ENCODE measurements around the gene NELL1. TPM values are rescaled to one million over a fixed set of nuclear protein-coding genes. Genes with fewer than 3 reads are reported as not detected.

Gene NELL1
- total and polyA plus RNA-seq, 2 donors, result 0.37 to 5.4 TPM

DNA sequence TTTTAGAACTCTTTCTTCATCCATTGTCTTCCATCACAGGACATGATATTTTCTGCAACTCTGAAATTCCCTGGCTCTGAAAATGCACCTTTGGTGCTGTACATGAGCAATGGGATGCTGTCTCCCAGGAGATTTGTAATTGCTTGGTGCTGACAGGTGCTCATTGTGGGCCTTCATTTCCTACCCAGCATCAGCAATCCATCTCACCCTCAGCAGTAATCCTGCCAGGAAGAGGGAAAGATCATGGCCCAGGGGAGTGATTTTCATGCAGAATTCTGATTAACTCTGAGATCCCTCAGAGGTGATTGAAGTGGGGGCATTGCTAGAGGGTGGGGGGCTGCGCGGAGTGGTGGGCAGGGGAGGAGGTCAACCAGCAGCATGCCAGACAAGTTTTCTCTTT, 651.7 kb downstream of the NELL1 start:
- DNase-seq (ENCODE audit: extremely low spot score), result no peak
- Histone ChIP-seq H3K4me3 (ENCODE audit: low read depth, low read length) (no peak overlapping the region), H3K4me1 (ENCODE audit: insufficient read depth) (no peaks in the 10 kb centered on the region), H3K27ac (ENCODE audit: low read depth) (no peak overlapping the region), H3K36me3 (ENCODE audit: insufficient read depth) (no peaks in the 10 kb centered on the region)
- 29% methylated on average over 2 of the region's 2 CpGs for WGBS

DNA sequence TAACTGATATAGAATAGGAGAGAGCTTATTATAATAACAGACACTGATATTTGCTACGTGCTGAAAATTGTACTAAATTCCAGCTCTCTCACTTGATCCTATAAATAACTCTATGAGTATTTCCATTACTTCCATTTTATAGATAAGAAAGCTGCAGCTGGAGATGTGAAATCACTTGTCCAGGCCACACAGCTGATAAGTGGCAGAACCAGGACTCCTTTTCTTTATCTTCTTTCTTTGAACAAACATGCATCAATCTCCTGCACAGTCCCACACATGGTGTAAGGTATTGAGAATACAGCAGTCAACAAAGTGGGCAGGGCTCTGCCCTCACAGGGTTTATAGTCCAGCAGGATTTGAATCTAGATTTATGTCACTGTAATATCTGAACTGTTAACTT, 652.1 kb downstream of the NELL1 start:
- H3K27ac ChIP-seq (ENCODE audit: low read depth), result no peak overlapping the region
- H3K36me3 ChIP-seq (ENCODE audit: insufficient read depth), result no peaks in the 10 kb centered on the region
- 30% methylated on average over 1 of the region's 1 CpG for WGBS
- no peaks in the 10 kb centered on the region for H3K4me1 ChIP-seq (ENCODE audit: insufficient read depth)
- H3K4me3 ChIP-seq (ENCODE audit: low read depth, low read length), result no peak overlapping the region
- DNase-seq (ENCODE audit: extremely low spot score), result no peak

DNA sequence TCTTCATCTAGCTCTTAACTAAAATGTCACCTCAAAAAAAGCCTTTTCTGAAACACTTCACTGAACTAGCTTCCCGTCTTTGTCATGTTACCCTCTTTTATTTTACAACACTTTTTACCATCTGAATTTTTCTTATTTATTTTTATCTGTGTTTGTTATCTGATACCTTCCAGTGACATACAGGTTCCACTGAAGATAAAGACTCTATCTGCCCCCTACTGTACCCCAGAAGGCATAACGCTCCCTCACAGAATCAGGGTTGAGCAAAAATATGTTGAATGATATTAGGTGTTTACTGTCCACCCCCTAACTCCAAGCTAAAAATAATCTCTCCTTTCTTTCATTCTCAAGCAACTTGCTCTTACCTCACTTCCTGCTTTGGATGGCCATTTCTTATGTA, 654.2 kb downstream of the NELL1 start:
- DNase-seq (ENCODE audit: extremely low spot score), result no peak
- Histone ChIP-seq H3K36me3 (ENCODE audit: insufficient read depth) (no peaks in the 10 kb centered on the region), H3K4me1 (ENCODE audit: insufficient read depth) (no peaks in the 10 kb centered on the region), H3K27ac (ENCODE audit: low read depth) (no peak overlapping the region), H3K4me3 (ENCODE audit: low read depth, low read length) (no peak overlapping the region)
- 80% methylated on average over 2 of the region's 2 CpGs for WGBS

DNA sequence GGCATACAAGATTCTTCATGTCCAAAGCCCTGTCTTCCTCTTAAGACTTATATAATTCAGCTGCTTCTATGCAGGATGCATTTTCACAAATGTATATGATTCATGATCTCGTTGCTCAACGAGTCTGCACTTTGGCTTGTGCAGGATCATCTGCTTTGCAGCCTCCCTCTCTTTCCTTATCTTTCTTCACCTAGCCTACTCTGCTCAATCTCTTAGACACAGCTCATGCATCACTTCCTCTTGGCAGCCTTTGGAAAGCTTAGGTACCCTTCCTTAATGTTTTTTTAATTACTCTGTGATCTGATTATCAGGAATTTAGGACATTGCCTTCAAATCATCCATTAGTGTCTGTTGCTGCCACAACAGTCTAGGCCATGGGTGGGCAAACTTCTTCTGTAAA, 673.8 kb downstream of the NELL1 start:
- H3K36me3 ChIP-seq (ENCODE audit: insufficient read depth), result no peaks in the 10 kb centered on the region
- no peak overlapping the region for H3K4me3 ChIP-seq (ENCODE audit: low read depth, low read length)
- H3K27ac ChIP-seq (ENCODE audit: low read depth), result no peak overlapping the region
- 18% methylated on average over 2 of the region's 2 CpGs for WGBS
- DNase-seq (ENCODE audit: extremely low spot score), result no peak
- no peaks in the 10 kb centered on the region for H3K4me1 ChIP-seq (ENCODE audit: insufficient read depth)

DNA sequence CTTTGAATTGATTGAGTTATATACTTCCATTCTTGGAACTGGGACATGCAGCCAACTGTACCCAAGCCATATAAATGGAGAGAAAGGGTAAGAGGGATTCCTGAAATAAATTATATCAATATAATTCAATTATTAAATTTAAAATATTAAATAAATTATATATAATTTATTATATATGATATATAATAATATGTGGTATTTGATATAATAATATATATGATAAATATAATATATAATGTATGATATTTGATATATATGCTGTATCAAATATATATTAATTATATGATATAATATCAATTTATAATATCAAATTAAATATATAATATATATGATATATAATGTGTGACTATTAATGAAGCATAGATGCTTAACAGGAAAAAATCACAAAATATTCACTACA, 677.0 kb downstream of the NELL1 start:
- Histone ChIP-seq H3K27ac (ENCODE audit: low read depth) (no peak overlapping the region), H3K4me1 (ENCODE audit: insufficient read depth) (no peaks in the 10 kb centered on the region), H3K4me3 (ENCODE audit: low read depth, low read length) (no peak overlapping the region), H3K36me3 (ENCODE audit: insufficient read depth) (no peaks in the 10 kb centered on the region)
- no peak for DNase-seq (ENCODE audit: extremely low spot score)

DNA sequence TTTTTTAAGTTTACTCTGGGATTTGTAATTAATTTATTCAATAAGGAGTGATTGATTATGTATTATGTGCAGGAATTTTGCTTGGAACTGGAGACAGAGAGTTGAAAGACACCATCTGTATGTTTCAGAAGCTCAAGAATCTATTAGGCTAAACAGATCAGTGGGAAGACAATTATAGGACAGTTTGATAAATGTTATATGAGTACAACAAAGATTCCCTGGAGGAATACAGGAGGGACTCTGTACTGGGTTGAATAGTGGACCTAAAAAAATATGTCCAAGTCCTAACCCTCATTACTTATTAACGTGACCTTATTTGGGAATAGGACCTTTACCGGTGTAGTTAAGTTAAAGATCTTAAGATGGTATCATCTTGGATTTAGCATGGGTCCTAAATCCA, 681.2 kb downstream of the NELL1 start:
- Histone ChIP-seq H3K4me1 (ENCODE audit: insufficient read depth) (no peaks in the 10 kb centered on the region), H3K36me3 (ENCODE audit: insufficient read depth) (no peaks in the 10 kb centered on the region), H3K27ac (ENCODE audit: low read depth) (no peak overlapping the region), H3K4me3 (ENCODE audit: low read depth, low read length) (no peak overlapping the region)
- DNase-seq (ENCODE audit: extremely low spot score), result no peak
- 78% methylated on average over 2 of the region's 2 CpGs for WGBS

DNA sequence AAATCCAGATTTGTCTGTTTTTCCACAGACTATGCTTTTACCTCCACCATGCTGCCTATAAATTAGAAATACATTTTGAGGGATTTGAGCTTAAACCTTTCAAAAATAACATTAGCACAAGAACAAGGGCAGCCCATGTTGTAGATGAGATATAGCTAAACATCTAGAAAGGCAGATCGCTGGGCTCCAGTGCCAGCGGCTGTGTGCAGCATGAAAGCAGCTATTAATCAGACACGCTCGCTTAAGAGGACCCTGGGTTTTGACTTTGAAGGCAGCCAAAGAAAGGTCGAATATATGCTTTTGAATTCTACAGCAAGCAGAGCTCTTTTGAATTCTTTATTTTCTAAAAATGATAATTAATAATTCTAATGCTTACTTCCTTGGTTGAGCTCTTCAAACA, 684.0 kb downstream of the NELL1 start:
- Histone ChIP-seq H3K4me1 (ENCODE audit: insufficient read depth) (no peaks in the 10 kb centered on the region), H3K27ac (ENCODE audit: low read depth) (no peak overlapping the region), H3K4me3 (ENCODE audit: low read depth, low read length) (no peak overlapping the region), H3K36me3 (ENCODE audit: insufficient read depth) (no peaks in the 10 kb centered on the region)
- 83% methylated on average over 5 of the region's 5 CpGs for WGBS
- no peak for DNase-seq (ENCODE audit: extremely low spot score)

DNA sequence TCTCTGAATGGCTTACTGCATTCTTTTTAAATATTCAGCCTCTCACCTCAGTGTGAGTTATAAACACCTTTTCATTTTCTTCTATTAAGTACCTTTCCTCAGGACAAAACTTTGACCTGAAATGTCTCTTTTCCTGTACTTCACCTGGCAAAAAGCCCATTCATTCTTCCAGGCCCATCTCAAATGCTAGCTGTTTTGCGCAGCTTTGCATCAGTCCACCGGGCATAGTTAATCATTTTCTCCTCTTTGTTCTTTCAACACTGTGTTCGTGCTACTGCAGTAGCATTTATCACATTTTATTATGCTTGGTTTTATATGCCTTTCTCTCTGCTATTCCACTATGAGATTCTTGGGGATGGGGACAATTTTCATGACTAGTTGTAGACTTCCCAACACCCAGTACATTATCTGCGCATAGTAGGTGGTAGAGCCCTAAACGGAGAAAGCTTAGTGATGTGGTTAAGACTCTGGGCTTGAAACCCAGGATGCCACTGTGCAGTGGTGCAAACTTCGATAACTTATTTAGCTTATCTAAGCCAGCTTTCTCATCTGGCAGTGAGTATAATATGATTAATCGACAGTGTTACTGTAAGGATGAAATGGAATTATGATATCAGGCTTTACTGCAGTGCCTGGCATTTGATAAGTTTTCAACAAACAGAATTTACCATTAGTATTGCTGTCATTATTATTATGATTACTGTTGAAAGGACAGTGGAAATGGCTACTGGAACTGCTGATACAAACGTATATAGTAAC, 695.7 kb downstream of the NELL1 start:
- Histone ChIP-seq H3K4me1 (ENCODE audit: insufficient read depth) (no peaks in the 10 kb centered on the region), H3K36me3 (ENCODE audit: insufficient read depth) (no peaks in the 10 kb centered on the region), H3K27ac (ENCODE audit: low read depth) (no peak overlapping the region), H3K4me3 (ENCODE audit: low read depth, low read length) (no peak overlapping the region)
- 55% methylated on average over 8 of the region's 8 CpGs for WGBS
- no peak for DNase-seq (ENCODE audit: extremely low spot score)

DNA sequence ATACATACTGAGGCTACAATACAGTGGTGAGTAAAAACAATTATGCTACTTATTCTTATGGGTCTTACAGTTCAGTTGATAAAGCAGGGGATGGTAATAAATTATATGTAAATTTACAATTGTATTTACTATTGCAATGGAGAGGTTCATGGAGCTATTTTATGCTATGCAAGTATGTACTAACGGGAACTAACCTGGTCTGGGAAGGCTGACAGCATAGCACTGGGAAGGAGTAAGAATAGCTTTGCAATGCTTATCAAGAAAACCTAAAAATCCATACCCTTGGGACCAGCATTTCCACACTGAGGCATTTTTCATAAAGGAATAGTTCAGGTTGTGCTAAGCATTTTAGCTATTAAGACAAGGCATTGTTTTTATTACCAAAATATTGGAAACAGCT, 700.6 kb downstream of the NELL1 start:
- Histone ChIP-seq H3K36me3 (ENCODE audit: insufficient read depth) (no peaks in the 10 kb centered on the region), H3K4me1 (ENCODE audit: insufficient read depth) (no peaks in the 10 kb centered on the region), H3K4me3 (ENCODE audit: low read depth, low read length) (no peak overlapping the region), H3K27ac (ENCODE audit: low read depth) (no peak overlapping the region)
- 75% methylated on average over 1 of the region's 1 CpG for WGBS
- DNase-seq (ENCODE audit: extremely low spot score), result no peak

DNA sequence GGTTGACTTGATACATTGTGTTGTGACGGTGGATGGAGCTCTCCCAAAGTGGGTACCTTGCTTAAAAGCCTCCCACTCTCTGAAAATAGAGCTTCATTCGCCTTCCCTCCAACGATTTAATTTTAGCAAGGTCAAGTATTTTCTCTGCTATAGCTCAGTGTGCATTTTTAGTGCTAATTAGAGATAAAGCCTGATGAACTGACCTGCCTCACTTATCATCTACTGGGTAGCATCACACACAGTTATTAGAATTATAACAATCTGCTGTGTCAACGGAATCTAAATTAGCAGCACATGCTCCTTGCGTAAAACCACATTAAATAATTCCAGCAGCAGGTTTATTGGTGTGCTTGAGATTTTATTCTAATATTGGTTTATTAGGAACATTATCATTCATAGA, 701.7 kb downstream of the NELL1 start:
- no peaks in the 10 kb centered on the region for H3K4me1 ChIP-seq (ENCODE audit: insufficient read depth)
- no peak for DNase-seq (ENCODE audit: extremely low spot score)
- no peak overlapping the region for H3K27ac ChIP-seq (ENCODE audit: low read depth)
- WGBS, result 69% methylated on average over 5 of the region's 5 CpGs
- H3K4me3 ChIP-seq (ENCODE audit: low read depth, low read length), result no peak overlapping the region
- no peaks in the 10 kb centered on the region for H3K36me3 ChIP-seq (ENCODE audit: insufficient read depth)

DNA sequence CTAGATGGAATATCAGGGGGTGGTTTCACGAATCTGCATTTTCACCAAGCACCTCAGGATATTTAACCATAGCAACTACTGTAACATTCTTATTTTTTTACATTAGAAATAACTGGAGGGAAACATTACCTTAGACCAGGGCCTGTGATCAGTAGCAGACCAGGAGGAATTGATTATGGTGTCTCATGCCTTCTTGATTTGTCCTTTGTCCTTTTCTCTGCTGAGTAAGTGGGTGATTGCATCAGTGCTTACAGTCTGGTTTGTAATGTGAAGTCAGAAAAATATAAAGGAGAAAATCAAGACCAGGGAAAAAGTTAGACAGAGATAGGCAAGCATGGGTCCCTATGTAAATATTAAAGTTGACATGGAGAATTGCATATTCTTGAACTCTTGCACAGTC, 703.3 kb downstream of the NELL1 start:
- no peak overlapping the region for H3K27ac ChIP-seq (ENCODE audit: low read depth)
- WGBS, result 72% methylated on average over 1 of the region's 1 CpG
- H3K4me3 ChIP-seq (ENCODE audit: low read depth, low read length), result no peak overlapping the region
- H3K4me1 ChIP-seq (ENCODE audit: insufficient read depth), result no peaks in the 10 kb centered on the region
- DNase-seq (ENCODE audit: extremely low spot score), result no peak
- no peaks in the 10 kb centered on the region for H3K36me3 ChIP-seq (ENCODE audit: insufficient read depth)

DNA sequence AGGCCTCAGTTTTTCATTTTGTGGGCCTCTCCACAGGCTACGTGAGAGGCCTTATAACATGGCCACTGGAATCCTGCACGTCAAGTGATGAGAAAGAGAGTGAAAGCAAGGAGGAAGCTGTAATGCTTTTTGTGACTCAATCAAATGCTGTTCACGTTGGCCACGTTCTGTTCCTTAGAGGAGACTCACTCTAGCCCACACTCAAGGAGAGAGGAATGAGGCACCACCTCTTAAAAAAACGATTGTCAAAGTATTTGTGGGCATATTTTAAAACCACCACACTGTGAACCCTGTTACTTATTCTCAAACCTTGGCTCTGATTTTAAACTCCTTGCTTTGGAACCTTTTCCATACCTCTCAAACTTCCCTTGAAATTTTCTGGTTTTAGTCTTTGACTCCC, 705.0 kb downstream of the NELL1 start:
- Histone ChIP-seq H3K36me3 (ENCODE audit: insufficient read depth) (no peaks in the 10 kb centered on the region), H3K27ac (ENCODE audit: low read depth) (no peak overlapping the region), H3K4me1 (ENCODE audit: insufficient read depth) (no peaks in the 10 kb centered on the region), H3K4me3 (ENCODE audit: low read depth, low read length) (no peak overlapping the region)
- 58% methylated on average over 5 of the region's 5 CpGs for WGBS
- DNase-seq (ENCODE audit: extremely low spot score), result no peak

DNA sequence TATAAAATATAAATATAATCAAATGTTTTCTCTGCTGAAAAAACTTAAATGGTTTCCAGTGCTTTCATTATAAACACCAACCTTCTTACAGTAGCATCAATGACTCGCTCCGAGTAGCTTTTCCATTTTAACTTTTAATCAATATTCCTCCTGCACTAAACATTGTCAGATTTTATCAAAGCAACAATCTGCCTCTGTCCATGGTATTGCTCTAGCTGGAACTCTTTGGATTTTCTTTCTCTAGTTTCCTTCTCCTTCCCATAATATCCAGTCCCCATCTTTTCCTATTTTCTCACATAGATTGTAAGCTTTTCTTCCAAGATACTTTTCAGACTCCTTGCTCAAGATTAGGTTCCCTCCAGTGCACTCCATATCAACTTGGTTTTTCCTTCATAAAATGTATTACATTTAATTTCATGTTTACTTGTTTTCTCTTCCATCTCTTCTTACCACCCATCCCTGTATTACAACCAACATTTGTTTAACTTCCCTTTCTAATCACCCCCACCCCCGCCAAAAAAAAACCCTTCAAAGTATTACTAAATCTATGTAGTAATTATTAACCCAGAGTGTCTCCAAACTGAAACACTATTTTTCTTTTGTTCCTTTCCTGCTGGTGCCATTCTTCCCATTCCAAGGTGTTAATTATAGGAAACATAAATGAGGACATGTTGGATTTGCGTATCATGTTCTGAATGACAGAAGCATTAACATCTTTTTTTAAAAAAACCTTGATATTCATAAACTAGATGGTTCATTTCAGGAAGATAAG, 716.5 kb downstream of the NELL1 start:
- Histone ChIP-seq H3K27ac (ENCODE audit: low read depth) (no peak overlapping the region), H3K36me3 (ENCODE audit: insufficient read depth) (no peaks in the 10 kb centered on the region), H3K4me3 (ENCODE audit: low read depth, low read length) (no peak overlapping the region), H3K4me1 (ENCODE audit: insufficient read depth) (no peaks in the 10 kb centered on the region)
- 79% methylated on average over 4 of the region's 4 CpGs for WGBS
- no peak for DNase-seq (ENCODE audit: extremely low spot score)

DNA sequence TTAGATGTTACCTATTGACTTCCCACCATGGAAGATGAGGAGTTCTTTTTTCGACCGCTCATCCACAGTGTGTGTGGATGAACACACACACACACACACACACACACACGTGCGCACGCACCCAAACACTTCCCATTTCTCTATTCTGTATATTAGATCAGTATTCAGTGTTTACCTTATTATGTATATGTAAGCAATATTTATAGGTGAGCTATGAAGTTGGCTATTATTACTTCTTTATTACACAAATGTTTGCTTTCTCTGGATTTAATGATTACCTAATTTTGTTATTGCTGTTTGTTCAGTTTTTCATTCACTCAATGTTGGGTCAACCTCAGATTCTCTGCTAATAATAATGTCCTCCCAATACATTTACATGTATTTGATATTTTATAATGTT, 721.0 kb downstream of the NELL1 start:
- Histone ChIP-seq H3K36me3 (ENCODE audit: insufficient read depth) (no peaks in the 10 kb centered on the region), H3K27ac (ENCODE audit: low read depth) (no peak overlapping the region), H3K4me1 (ENCODE audit: insufficient read depth) (no peaks in the 10 kb centered on the region), H3K4me3 (ENCODE audit: low read depth, low read length) (no peak overlapping the region)
- 91% methylated on average over 5 of the region's 5 CpGs for WGBS
- DNase-seq (ENCODE audit: extremely low spot score), result no peak
